Activated CD4-positive, CD25-positive, alpha-beta regulatory T cell treated with anti-CD3 and anti-CD28 coated beads, Interleukin-2, amount 50 U/mL, for 24 hours (primary cell): ENCODE measurements around the gene SENP7.
"Not testable (repeated sequence)": the region's sequence is repeated elsewhere in the genome, so short reads cannot be mapped to it uniquely, and the experiment has no call there.

Source experiments
- ATAC-seq, 2 donors: fragments of 150-1000 bp; cut with Tn5 transposase; one replicate each; pipeline ENCODE4 v1.10.0; 2021; ENCODE audit warnings: mild to moderate bottlenecking in 1 of 2, moderate library complexity in 1 of 2

SENP7 gene

GRCh38 chr3:101527441-101527840, 14.4 kb upstream of the SENP7 start:
- ATAC-seq = no peak

GRCh38 chr3:101521211-101521701, 8.2 kb upstream of the SENP7 start:
- no peak for ATAC-seq

- no peak for ATAC-seq
These were observed 6.8 kb upstream of the SENP7 start for GRCh38 chr3:101519685-101520365.

GRCh38 chr3:101518421-101518871, 5.4 kb upstream of the SENP7 start:
- peak; percentile 98 to 99 for ATAC-seq

- ATAC-seq = peak in 1 of 2 donors; percentile 3
These were observed 491 bp upstream of the SENP7 start for GRCh38 chr3:101513419-101513986.

GRCh38 chr3:101512396-101512645, 691 bp downstream of the SENP7 start:
- peak; percentile 27 to 49 for ATAC-seq

- no peak for ATAC-seq
These were observed 3.2 kb downstream of the SENP7 start for GRCh38 chr3:101509811-101510210.

GRCh38 chr3:101509281-101509680, 3.7 kb downstream of the SENP7 start:
- no peak for ATAC-seq

GRCh38 chr3:101501783-101502182, 11.2 kb downstream of the SENP7 start:
- ATAC-seq = peak; percentile 63 to 75

- no peak for ATAC-seq
These were observed 12.8 kb downstream of the SENP7 start for GRCh38 chr3:101500208-101500607.

- ATAC-seq = no peak
These were observed 15.2 kb downstream of the SENP7 start for GRCh38 chr3:101497803-101498202.

- ATAC-seq = no peak
These were observed 17.5 kb downstream of the SENP7 start for GRCh38 chr3:101495552-101495951.

GRCh38 chr3:101484805-101485620, 28.0 kb downstream of the SENP7 start:
- no peak for ATAC-seq

GRCh38 chr3:101478980-101479379, 34.0 kb downstream of the SENP7 start:
- no peak for ATAC-seq

- ATAC-seq = not testable (repeated sequence)
These were observed 38.0 kb downstream of the SENP7 start for GRCh38 chr3:101474841-101475552.

GRCh38 chr3:101468676-101469075, 44.3 kb downstream of the SENP7 start:
- ATAC-seq = not testable (repeated sequence)

- ATAC-seq = not testable (repeated sequence)
These were observed 45.7 kb downstream of the SENP7 start for GRCh38 chr3:101467310-101467663.

- ATAC-seq = no peak
These were observed 46.3 kb downstream of the SENP7 start for GRCh38 chr3:101466465-101467309.

- no peak for ATAC-seq
These were observed 48.8 kb downstream of the SENP7 start for GRCh38 chr3:101464235-101464634.

GRCh38 chr3:101461451-101461850, 51.6 kb downstream of the SENP7 start:
- no peak for ATAC-seq

- no peak for ATAC-seq
These were observed 54.6 kb downstream of the SENP7 start for GRCh38 chr3:101458387-101458786.

- no peak for ATAC-seq
These were observed 58.4 kb downstream of the SENP7 start for GRCh38 chr3:101454629-101455028.
